AG04450 (cell line): Measurements from ENCODE around the gene ZNF688. TPM values are rescaled to one million over a fixed set of nuclear protein-coding genes. Genes with fewer than 3 reads are reported as not detected.
A peak's percentile ranks its signal among the peaks of the same experiment; 100 is the strongest.

Source experiments
- CTCF ChIA-PET: fragments of 300-600, 350-600 bp; formaldehyde crosslinking; extraction: SDS; loops from one replicate; lab custom pipeline; 2022; ENCODE audit warnings: antibody characterized with exemption, inconsistent platforms; lab: Charles Lee
- POLR2A ChIA-PET: fragments of 350-600 bp; formaldehyde crosslinking; extraction: SDS; loops from one replicate; lab custom pipeline; 2021; ENCODE audit warnings: antibody characterized with exemption, inconsistent platforms; lab: Yijun Ruan, JAX
- DNase-seq: peaks from one replicate; pipeline ENCODE4 v3.0.0-alpha.2; 2011; ENCODE audit warnings: low read depth, low spot score
- H3K27ac ChIP-seq: one replicate; pipeline ENCODE4 v1.5.1; 2012; ENCODE audit warnings: low read depth, low read length, control low read depth
- H3K27me3 ChIP-seq: one replicate; pipeline ENCODE4 v1.6.0; 2012; ENCODE audit warnings: low read length; ENCODE audit not compliant: control insufficient read depth, insufficient read depth
- H3K4me3 ChIP-seq: 2 replicates; pipeline ENCODE4 v1.5.1; 2011; ENCODE audit warnings: mild to moderate bottlenecking, low read depth, low read length, control low read depth
- H3K9me3 ChIP-seq: 2 replicates; pipeline ENCODE4 v1.5.1; 2012; ENCODE audit warnings: low read length; ENCODE audit not compliant: control insufficient read depth, insufficient read depth
- CTCF ChIP-seq: IDR thresholded peaks from 2 replicates; pipeline ENCODE4 v1.5.1; 2011; ENCODE audit warnings: low read depth, low read length, control low read depth, inconsistent platforms
- polyA plus RNA-seq: library from polyadenylated mRNA; depleted of rRNA; stranded (reverse); fragments of >200 nt; gene quantifications from 2 replicates; pipeline ENCODE4 v1.2.3, GENCODE V29; 2011

ZNF688 gene
- polyA plus RNA-seq, 1 experiment: 6.8 TPM

GRCh38 chr16:30565526-30565925 is 6.0 kb downstream of the ZNF688 start:
- Histone ChIP-seq H3K27me3 (peaks cover 4% of the 10 kb centered on the region), H3K9me3 (peaks cover 6% of the 10 kb centered on the region; the same call in 1 of the 2 replicates), H3K27ac (no peak overlapping the region), H3K4me3 (no peak overlapping the region)
- POLR2A ChIA-PET: interaction anchor here (0.6 kb wide), 2 partner anchors 31 to 224 kb away, joined by 3 to 4 read pairs; no protein-coding TSS in a partner anchor
- no peak for TF ChIP-seq CTCF
- DNase-seq: no peak
- CTCF ChIA-PET: interaction anchor here (0.7 kb wide), 1 partner anchor 33 kb away, joined by 3 read pairs; no protein-coding TSS in a partner anchor

- CTCF ChIA-PET: no interaction called here
- H3K27me3 ChIP-seq: peaks cover 4% of the 10 kb centered on the region
- no peak for DNase-seq
- no peak overlapping the region for H3K4me3 ChIP-seq
- no peak overlapping the region for H3K27ac ChIP-seq
- H3K9me3 ChIP-seq: peaks cover 10% of the 10 kb centered on the region; the same call in 1 of the 2 replicates
- no peak for TF ChIP-seq CTCF
- POLR2A ChIA-PET: no interaction called here
Observed at GRCh38 chr16:30562021-30562420, 9.5 kb downstream of the ZNF688 start.

GRCh38 chr16:30561089-30561816 is 10.3 kb downstream of the ZNF688 start:
- H3K4me3 ChIP-seq: no peak overlapping the region
- H3K27ac ChIP-seq: no peak overlapping the region
- H3K9me3 ChIP-seq: peaks cover 10% of the 10 kb centered on the region; the same call in 1 of the 2 replicates
- DNase-seq: no peak
- POLR2A ChIA-PET: no interaction called here
- CTCF ChIA-PET: no interaction called here
- TF ChIP-seq CTCF: no peak
- peaks cover under 1% of the 10 kb centered on the region for H3K27me3 ChIP-seq

GRCh38 chr16:30559690-30560089 is 11.8 kb downstream of the ZNF688 start:
- no peak overlapping the region for H3K27ac ChIP-seq
- H3K9me3 ChIP-seq: peaks cover 10% of the 10 kb centered on the region; the same call in 1 of the 2 replicates
- ChIA-PET CTCF (no interaction called here), POLR2A (no interaction called here)
- no peak overlapping the region for H3K4me3 ChIP-seq
- H3K27me3 ChIP-seq: no peaks in the 10 kb centered on the region
- no peak for DNase-seq
- TF ChIP-seq CTCF: no peak

DNA sequence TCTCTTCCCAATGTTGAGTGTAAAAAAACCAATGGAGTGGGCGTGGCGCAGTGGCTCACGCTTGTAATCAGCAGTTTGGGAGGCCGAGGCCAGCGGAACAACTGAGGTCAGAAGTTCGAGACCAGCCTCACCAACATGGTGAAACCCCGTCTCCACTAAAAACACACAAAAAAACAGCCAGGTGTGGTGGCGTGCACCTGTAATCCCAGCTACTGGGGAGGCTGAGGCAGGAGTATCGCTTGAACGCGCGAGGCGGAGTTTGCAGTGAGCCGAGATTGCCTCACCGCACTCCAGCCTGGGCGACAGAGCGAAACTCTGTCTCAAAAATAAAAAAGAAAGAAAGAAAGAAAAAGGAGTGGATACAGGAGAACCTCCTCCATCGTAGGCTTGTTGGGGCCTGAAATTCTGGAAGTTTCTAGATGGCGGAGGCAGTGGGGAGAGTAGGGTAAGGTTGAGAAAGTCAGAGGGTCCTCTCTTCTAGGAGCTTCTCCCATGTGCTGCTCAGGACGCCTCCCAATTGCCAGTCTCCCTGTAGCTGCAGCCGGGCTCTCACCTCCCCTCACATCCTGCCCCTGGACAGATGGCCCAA is 12.6 kb downstream of the ZNF688 start:
- Histone ChIP-seq H3K27ac (peak overlapping the region; percentile 75), H3K27me3 (no peaks in the 10 kb centered on the region), H3K9me3 (peaks cover 10% of the 10 kb centered on the region; the same call in 1 of the 2 replicates), H3K4me3 (peak overlapping the region; percentile 50)
- POLR2A ChIA-PET: interaction anchor here (0.6 to 1.6 kb wide), 10 partner anchors 9 to 478 kb away, joined by 4 to 12 read pairs (median 4); partner anchors contain the start of genes PRR14, ZNF688 and ZNF689
- CTCF ChIA-PET: interaction anchor here (1.1 to 2.3 kb wide), 2 partner anchors 23 to 39 kb away, joined by 3 to 8 read pairs; no protein-coding TSS in a partner anchor
- no peak for DNase-seq
- TF ChIP-seq CTCF: no peak
